K562 (cell line): Measurements from ENCODE around the gene NPB. TPM values are rescaled to one million over a fixed set of nuclear protein-coding genes. Genes with fewer than 3 reads are reported as not detected.

Experiments
- CBX8 ChIP-seq: fragments of 200-600 bp; sonication (generic); IDR thresholded peaks from 2 replicates; pipeline ENCODE4 v1.6.1; 2012; ENCODE audit warnings: borderline replicate concordance, mixed run types, low read depth, mild to moderate bottlenecking, moderate library complexity, mixed read lengths, low read length, control low read depth, inconsistent platforms; ENCODE audit not compliant: poor library complexity, severe bottlenecking; ENCODE audit errors: extremely low read depth
- CHD1 ChIP-seq: fragments of 200-600 bp; sonication (generic); IDR thresholded peaks from one replicate; pipeline ENCODE4 v1.6.1; 2012; ENCODE audit warnings: mild to moderate bottlenecking, moderate library complexity, low read length, inconsistent platforms
- HMG20B ChIP-seq: fragments of 250-450 bp; sonication (Bioruptor Pico); IDR thresholded peaks from 2 replicates; pipeline ENCODE4 v1.5.0; 2021; ENCODE audit warnings: mild to moderate bottlenecking
- ILK ChIP-seq: fragments of 450-650 bp; IDR thresholded peaks from 2 replicates; pipeline ENCODE4 v1.6.1; 2016; ENCODE audit warnings: missing genetic modification characterization, low read depth, mild to moderate bottlenecking, missing compliant biosample characterization, moderate library complexity, borderline replicate concordance
- NCOA6 ChIP-seq: fragments of 450-650 bp; IDR thresholded peaks from 2 replicates; pipeline ENCODE4 v1.6.1; 2017; ENCODE audit warnings: mild to moderate bottlenecking
- PPARD ChIP-seq: fragments of 250-450 bp; sonication (Bioruptor Pico); IDR thresholded peaks from 2 replicates; pipeline ENCODE4 v1.8.0; 2022; ENCODE audit warnings: inconsistent platforms, mild to moderate bottlenecking, moderate library complexity
- PTTG1 ChIP-seq: fragments of 450-650 bp; IDR thresholded peaks from 2 replicates; pipeline ENCODE4 v1.6.1; 2016; ENCODE audit warnings: low read depth, mild to moderate bottlenecking, missing genetic modification characterization, missing compliant biosample characterization
- RBM34 ChIP-seq: fragments of 200-400 bp; formaldehyde crosslinking; IDR thresholded peaks from 2 replicates; pipeline ENCODE4 v1.6.1; 2018; ENCODE audit warnings: low read length, borderline replicate concordance; ENCODE audit not compliant: insufficient read depth
- RNF2 ChIP-seq: sonication (generic); IDR thresholded peaks from 2 replicates; pipeline ENCODE4 v1.6.1; 2016
- SIRT6 ChIP-seq: IDR thresholded peaks from one replicate; pipeline ENCODE4 v1.6.1; 2012; ENCODE audit warnings: low read depth, mild to moderate bottlenecking, control low read depth, inconsistent platforms, low read length, moderate library complexity
- SRF ChIP-seq, 2 experiments: fragments of 250-450, 450-650 bp in 1 of 2; sonication (Bioruptor Pico) in 1 of 2; sonication (generic) in 1 of 2; formaldehyde crosslinking; IDR thresholded peaks; 2 replicates each; pipeline versions ENCODE4 v1.5.0 to v1.5.1; 2020 to 2022; ENCODE audit warnings: mild to moderate bottlenecking in 1 of 2, missing genetic modification reagents in 1 of 2
- polyA plus RNA-seq, 8 experiments: library from polyadenylated mRNA; depleted of rRNA in 4 of 8; stranded (reverse) in 5 of 8; unstranded in 3 of 8; fragments of >200 nt; fragmentation: Nextera tagmentation in 2 of 8; fragmentation: Illumina TruSeq in 1 of 8; extraction: Ambion mirVana in 2 of 8; extraction: Trizol in 1 of 8; gene quantifications; 2 replicates each; pipeline versions ENCODE4 v1.2.1 to v1.2.3, GENCODE V29; 2011 to 2014; ENCODE audit warnings: inconsistent platforms in 1 of 8, missing spikeins in 1 of 8
- total RNA-seq, 7 experiments: library from RNA; depleted of rRNA in 6 of 7; stranded (reverse); fragments of >200 nt in 6 of 7; fragmentation: Illumina TruSeq in 2 of 7; extraction: Trizol in 2 of 7; gene quantifications; 2 replicates each; pipeline versions ENCODE4 v1.2.1 to v1.2.3, GENCODE V29; 2011 to 2021; ENCODE audit warnings: low replicate concordance in 1 of 7

Gene NPB
- total and polyA plus RNA-seq, 9 of the 15 experiments (the other 6 are each of a cell fraction or from before 2014, with no cell fraction given) = 0.03 to 0.61 (median 0.14) TPM; not detected in 2

GRCh38 chr17:81866440-81867169 lies 35.4 kb upstream of the NPB start (continued):
- TF ChIP-seq PPARD (CRISPR knock-in tag) (no peak), NCOA6 (no peak), ILK (no peak), RBM34 (no peak), SIRT6 (peak; percentile 25), HMG20B (CRISPR knock-in tag) (no peak), SRF (CRISPR knock-in tag; IDR thresholded peaks at IDR 0.05) (no peak), CBX8 (no peak), RNF2 (no peak), CHD1 (no peak), PTTG1 (tag) (no peak)
